K562 (cell line): ENCODE measurements around the gene CALU. TPM values are rescaled to one million over a fixed set of nuclear protein-coding genes. Genes with fewer than 3 reads are reported as not detected.
A peak's percentile ranks its signal among the peaks of the same experiment; 100 is the strongest.

Source experiments
- CBX2 ChIP-seq: fragments of 200-600 bp; sonication (generic); IDR thresholded peaks from one replicate; pipeline ENCODE4 v1.6.1; 2012; ENCODE audit warnings: mild to moderate bottlenecking, low read length, inconsistent platforms; ENCODE audit not compliant: insufficient read depth, poor library complexity, severe bottlenecking
- CBX3 ChIP-seq, 2 experiments: IDR thresholded peaks; 1 replicate in 1 of 2; 2 replicates in 1 of 2; pipeline ENCODE4 v1.6.1; 2012; ENCODE audit warnings: inconsistent platforms in 2 of 2, low read length in 2 of 2, borderline replicate concordance in 1 of 2, control low read depth in 1 of 2
- COPS2 ChIP-seq: fragments of 450-650 bp; conservative IDR thresholded peaks from 2 replicates; pipeline ENCODE4 v1.6.1; 2016; ENCODE audit warnings: mild to moderate bottlenecking, moderate library complexity
- ETS2 ChIP-seq: IDR thresholded peaks from 2 replicates; pipeline ENCODE4 v1.6.1; 2016; ENCODE audit warnings: borderline replicate concordance, missing genetic modification characterization, mild to moderate bottlenecking, moderate library complexity, missing compliant biosample characterization; ENCODE audit not compliant: poor library complexity, severe bottlenecking
- HDGF ChIP-seq: fragments of 450-650 bp; IDR thresholded peaks from 2 replicates; pipeline ENCODE4 v1.6.1; 2016
- HMG20B ChIP-seq: fragments of 250-450 bp; sonication (Bioruptor Pico); IDR thresholded peaks from 2 replicates; pipeline ENCODE4 v1.5.0; 2021; ENCODE audit warnings: mild to moderate bottlenecking
- KDM4B ChIP-seq, 2 experiments: fragments of 450-650 bp in 1 of 2; sonication (generic) in 1 of 2; IDR thresholded peaks; 2 replicates each; pipeline ENCODE4 v1.6.1; 2016 to 2017; ENCODE audit warnings: borderline replicate concordance in 2 of 2, antibody characterized with exemption in 1 of 2, low read depth in 1 of 2, mild to moderate bottlenecking in 1 of 2
- KLF10 ChIP-seq: fragments of 250-450 bp; sonication (Bioruptor Pico); IDR thresholded peaks from 2 replicates; pipeline ENCODE4 v1.6.1; 2021; ENCODE audit warnings: matching md5 sums
- POLR2A ChIP-seq: fragments of 450-650 bp; conservative IDR thresholded peaks from 2 replicates; pipeline ENCODE4 v1.6.1; 2016
- POLR2AphosphoS5 ChIP-seq: IDR thresholded peaks from 2 replicates; pipeline ENCODE4 v1.6.1; 2011; ENCODE audit warnings: mild to moderate bottlenecking, low read depth, low read length, moderate library complexity; ENCODE audit not compliant: control insufficient read depth, insufficient read depth
- RUNX1 ChIP-seq: sonication (generic); IDR thresholded peaks from 2 replicates; pipeline ENCODE4 v1.6.1; 2016; ENCODE audit warnings: antibody characterized with exemption, low read depth
- SIN3B ChIP-seq: fragments of 450-650 bp; IDR thresholded peaks from 2 replicates; pipeline ENCODE4 v1.6.1; 2017; ENCODE audit warnings: low read depth, mild to moderate bottlenecking, moderate library complexity
- SMARCA5 ChIP-seq: fragments of 450-650 bp; IDR thresholded peaks from 2 replicates; pipeline ENCODE4 v1.6.1; 2016
- ZNF143 ChIP-seq: sonication (generic); formaldehyde crosslinking; IDR thresholded peaks from 2 replicates; pipeline ENCODE4 v1.9.0; 2022; ENCODE audit warnings: mild to moderate bottlenecking, missing genetic modification reagents
- ZNF561 ChIP-seq: fragments of 450-650 bp; formaldehyde crosslinking; conservative IDR thresholded peaks from 2 replicates; pipeline ENCODE4 v1.4.0; 2020; ENCODE audit warnings: mild to moderate bottlenecking, moderate library complexity
- polyA plus RNA-seq, 8 experiments: library from polyadenylated mRNA; depleted of rRNA in 4 of 8; stranded (reverse) in 5 of 8; unstranded in 3 of 8; fragments of >200 nt; fragmentation: Nextera tagmentation in 2 of 8; fragmentation: Illumina TruSeq in 1 of 8; extraction: Ambion mirVana in 2 of 8; extraction: Trizol in 1 of 8; gene quantifications; 2 replicates each; pipeline versions ENCODE4 v1.2.1 to v1.2.3, GENCODE V29; 2011 to 2014; ENCODE audit warnings: inconsistent platforms in 1 of 8, missing spikeins in 1 of 8
- total RNA-seq, 7 experiments: library from RNA; depleted of rRNA in 6 of 7; stranded (reverse); fragments of >200 nt in 6 of 7; fragmentation: Illumina TruSeq in 2 of 7; extraction: Trizol in 2 of 7; gene quantifications; 2 replicates each; pipeline versions ENCODE4 v1.2.1 to v1.2.3, GENCODE V29; 2011 to 2021; ENCODE audit warnings: low replicate concordance in 1 of 7
- TF ChIP-seq, protein P1 (sequence below): sonication (generic); formaldehyde crosslinking; IDR thresholded peaks from 2 replicates; pipeline ENCODE4 v1.8.0; 2022; ENCODE audit warnings: mild to moderate bottlenecking, missing genetic modification reagents
- TF ChIP-seq, protein P2 (sequence below): fragments of 250-450 bp; sonication (Bioruptor Pico); IDR thresholded peaks from 2 replicates; pipeline ENCODE4 v1.5.0; 2021; ENCODE audit warnings: mild to moderate bottlenecking, moderate library complexity
- TF ChIP-seq, protein P3 (sequence below), 2 experiments: fragments of 450-650 bp; conservative IDR thresholded peaks; 2 replicates each; pipeline ENCODE4 v1.6.1; 2017; ENCODE audit warnings: mild to moderate bottlenecking in 2 of 2, moderate library complexity in 2 of 2
- TF ChIP-seq, protein P4 (sequence below): sonication (generic); formaldehyde crosslinking; IDR thresholded peaks from 2 replicates; pipeline ENCODE4 v1.5.0; 2020; ENCODE audit warnings: missing genetic modification reagents

CALU gene
- total and polyA plus RNA-seq, 9 of the 15 experiments (the other 6 are each of a cell fraction or from before 2014, with no cell fraction given) = 166 to 286 (median 215) TPM

DNA sequence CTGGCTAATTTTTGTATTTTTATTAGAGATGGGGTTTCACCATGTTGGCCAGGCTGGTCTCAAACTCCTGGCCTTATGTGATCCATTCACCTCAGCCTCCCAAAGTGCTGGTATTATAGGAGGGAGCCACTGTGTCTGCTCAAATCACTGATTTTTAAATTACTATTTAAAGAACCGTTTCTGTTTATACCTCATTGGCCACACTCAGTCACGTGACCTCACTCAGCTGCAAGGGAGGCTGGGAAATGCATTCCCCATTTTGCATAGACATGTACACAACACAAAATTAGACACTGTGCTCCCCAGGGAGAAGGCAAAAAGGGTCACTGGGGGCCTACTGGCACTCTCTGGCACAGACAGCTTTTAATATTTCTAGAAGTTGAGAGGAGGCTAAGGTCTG is 13.6 kb upstream of the CALU start (continued):
- TF ChIP-seq HMG20B (CRISPR knock-in tag) (no peak), COPS2 (no peak), SIN3B (no peak), ZNF561 (no peak), POLR2A (no peak), CBX3 (IDR thresholded peaks at IDR 0.05; ENCODE audit: borderline replicate concordance in 1 of 2, low read length in 2 of 2) (peak in 1 of 2 experiments; percentile 94; a peak in 2 of 3 replicates), ETS2 (tag) (no peak), CBX2 (no peak), KLF10 (CRISPR knock-in tag) (no peak), KDM4B (IDR thresholded peaks at IDR 0.05; ENCODE audit: borderline replicate concordance in 2 of 2, low read depth in 1 of 2) (no peak), HDGF (no peak), RUNX1 (no peak), SMARCA5 (no peak), POLR2AphosphoS5 (no peak), ZNF143 (CRISPR knock-in tag) (peak; percentile 61; the same call in 1 of the 2 replicates)
- TF ChIP-seq, protein P1, sequence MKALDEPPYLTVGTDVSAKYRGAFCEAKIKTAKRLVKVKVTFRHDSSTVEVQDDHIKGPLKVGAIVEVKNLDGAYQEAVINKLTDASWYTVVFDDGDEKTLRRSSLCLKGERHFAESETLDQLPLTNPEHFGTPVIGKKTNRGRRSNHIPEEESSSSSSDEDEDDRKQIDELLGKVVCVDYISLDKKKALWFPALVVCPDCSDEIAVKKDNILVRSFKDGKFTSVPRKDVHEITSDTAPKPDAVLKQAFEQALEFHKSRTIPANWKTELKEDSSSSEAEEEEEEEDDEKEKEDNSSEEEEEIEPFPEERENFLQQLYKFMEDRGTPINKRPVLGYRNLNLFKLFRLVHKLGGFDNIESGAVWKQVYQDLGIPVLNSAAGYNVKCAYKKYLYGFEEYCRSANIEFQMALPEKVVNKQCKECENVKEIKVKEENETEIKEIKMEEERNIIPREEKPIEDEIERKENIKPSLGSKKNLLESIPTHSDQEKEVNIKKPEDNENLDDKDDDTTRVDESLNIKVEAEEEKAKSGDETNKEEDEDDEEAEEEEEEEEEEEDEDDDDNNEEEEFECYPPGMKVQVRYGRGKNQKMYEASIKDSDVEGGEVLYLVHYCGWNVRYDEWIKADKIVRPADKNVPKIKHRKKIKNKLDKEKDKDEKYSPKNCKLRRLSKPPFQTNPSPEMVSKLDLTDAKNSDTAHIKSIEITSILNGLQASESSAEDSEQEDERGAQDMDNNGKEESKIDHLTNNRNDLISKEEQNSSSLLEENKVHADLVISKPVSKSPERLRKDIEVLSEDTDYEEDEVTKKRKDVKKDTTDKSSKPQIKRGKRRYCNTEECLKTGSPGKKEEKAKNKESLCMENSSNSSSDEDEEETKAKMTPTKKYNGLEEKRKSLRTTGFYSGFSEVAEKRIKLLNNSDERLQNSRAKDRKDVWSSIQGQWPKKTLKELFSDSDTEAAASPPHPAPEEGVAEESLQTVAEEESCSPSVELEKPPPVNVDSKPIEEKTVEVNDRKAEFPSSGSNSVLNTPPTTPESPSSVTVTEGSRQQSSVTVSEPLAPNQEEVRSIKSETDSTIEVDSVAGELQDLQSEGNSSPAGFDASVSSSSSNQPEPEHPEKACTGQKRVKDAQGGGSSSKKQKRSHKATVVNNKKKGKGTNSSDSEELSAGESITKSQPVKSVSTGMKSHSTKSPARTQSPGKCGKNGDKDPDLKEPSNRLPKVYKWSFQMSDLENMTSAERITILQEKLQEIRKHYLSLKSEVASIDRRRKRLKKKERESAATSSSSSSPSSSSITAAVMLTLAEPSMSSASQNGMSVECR (CRISPR knock-in tag) = no peak
- TF ChIP-seq, protein P2, sequence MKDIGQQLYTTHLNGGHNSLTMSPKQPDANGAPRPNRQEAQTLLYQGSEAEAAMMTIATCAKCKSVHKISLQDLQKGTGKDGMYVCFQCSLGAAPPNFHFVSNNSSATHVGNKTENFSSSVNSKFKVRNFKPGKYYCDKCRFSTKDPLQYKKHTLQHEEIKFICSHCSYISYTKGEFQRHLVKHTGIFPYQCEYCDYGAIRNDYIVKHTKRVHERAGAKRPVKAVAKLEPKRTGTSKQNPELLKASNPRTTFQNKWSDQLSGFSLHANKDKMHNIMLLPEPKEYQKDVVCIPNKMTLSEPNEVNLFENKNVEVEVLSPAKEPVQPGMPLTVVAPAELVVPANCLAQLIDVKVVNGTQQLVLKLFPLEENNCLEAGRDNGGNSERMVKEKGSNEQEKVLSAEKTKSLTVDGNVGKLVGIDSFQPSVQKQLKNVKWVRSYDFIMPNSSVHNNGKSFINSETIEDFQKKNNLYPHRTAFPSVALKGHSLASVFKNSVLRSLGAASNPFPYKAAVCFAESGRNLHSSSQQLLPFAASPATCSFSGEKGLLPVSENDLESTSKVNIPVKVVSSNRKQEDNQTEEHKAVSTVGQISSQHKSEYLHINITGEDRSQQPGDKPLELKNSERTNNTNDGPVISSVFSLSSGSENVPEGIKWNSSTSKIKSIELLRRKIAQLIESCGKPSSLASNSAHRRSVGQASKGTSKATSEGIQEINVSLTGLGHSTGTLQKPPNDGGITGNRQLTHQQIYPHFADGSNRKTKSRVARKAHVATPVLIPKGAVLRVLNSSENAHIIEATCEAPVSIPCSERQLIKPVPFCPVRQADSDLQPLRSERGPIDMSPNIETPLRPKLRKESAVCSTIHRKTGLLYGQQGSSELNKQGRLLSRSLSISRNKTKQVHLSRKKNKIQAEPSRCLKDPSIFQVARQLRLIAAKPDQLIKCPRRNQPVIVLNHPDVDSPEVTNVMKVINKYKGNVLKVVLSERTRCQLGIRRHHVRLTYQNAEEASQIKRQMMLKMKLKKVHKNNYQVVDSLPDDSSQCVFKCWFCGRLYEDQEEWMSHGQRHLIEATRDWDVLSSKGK (CRISPR knock-in tag) = no peak
- TF ChIP-seq, protein P3, sequence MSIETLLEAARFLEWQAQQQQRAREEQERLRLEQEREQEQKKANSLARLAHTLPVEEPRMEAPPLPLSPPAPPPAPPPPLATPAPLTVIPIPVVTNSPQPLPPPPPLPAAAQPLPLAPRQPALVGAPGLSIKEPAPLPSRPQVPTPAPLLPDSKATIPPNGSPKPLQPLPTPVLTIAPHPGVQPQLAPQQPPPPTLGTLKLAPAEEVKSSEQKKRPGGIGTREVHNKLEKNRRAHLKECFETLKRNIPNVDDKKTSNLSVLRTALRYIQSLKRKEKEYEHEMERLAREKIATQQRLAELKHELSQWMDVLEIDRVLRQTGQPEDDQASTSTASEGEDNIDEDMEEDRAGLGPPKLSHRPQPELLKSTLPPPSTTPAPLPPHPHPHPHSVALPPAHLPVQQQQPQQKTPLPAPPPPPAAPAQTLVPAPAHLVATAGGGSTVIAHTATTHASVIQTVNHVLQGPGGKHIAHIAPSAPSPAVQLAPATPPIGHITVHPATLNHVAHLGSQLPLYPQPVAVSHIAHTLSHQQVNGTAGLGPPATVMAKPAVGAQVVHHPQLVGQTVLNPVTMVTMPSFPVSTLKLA (conservative IDR thresholded peaks at IDR 0.05) = no peak
- TF ChIP-seq, protein P4, sequence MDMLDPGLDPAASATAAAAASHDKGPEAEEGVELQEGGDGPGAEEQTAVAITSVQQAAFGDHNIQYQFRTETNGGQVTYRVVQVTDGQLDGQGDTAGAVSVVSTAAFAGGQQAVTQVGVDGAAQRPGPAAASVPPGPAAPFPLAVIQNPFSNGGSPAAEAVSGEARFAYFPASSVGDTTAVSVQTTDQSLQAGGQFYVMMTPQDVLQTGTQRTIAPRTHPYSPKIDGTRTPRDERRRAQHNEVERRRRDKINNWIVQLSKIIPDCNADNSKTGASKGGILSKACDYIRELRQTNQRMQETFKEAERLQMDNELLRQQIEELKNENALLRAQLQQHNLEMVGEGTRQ = peak; percentile 89
